ENCODE results near the gene ABCC12.

DNA sequence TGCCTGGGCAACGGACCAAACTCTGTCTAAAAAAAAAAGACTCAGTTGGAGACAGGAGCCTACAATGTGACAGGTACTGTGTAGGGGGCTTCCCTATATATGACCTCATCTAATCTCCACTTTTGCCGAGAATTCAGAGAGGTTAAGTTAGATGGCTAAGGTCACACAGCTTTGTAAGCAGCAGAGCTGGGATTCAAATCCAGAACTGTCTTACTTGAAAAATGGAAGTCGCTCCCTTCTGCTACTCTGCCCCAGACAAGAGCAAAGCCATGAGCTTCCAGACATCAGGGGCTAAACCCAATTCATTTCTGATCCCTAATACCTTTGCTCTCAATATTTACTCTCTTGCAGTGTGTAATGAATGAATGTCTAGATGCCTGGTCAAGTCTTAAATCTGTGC is 41.5 kb upstream of the ABCC12 start:
- no peak for TF ChIP-seq POLR2A (IDR thresholded peaks at IDR 0.05)
- TF ChIP-seq, protein P1, sequence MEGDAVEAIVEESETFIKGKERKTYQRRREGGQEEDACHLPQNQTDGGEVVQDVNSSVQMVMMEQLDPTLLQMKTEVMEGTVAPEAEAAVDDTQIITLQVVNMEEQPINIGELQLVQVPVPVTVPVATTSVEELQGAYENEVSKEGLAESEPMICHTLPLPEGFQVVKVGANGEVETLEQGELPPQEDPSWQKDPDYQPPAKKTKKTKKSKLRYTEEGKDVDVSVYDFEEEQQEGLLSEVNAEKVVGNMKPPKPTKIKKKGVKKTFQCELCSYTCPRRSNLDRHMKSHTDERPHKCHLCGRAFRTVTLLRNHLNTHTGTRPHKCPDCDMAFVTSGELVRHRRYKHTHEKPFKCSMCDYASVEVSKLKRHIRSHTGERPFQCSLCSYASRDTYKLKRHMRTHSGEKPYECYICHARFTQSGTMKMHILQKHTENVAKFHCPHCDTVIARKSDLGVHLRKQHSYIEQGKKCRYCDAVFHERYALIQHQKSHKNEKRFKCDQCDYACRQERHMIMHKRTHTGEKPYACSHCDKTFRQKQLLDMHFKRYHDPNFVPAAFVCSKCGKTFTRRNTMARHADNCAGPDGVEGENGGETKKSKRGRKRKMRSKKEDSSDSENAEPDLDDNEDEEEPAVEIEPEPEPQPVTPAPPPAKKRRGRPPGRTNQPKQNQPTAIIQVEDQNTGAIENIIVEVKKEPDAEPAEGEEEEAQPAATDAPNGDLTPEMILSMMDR (IDR thresholded peaks at IDR 0.05), result no peak
